IPS-NIHi7 (cell line): ENCODE results near the gene PTPRZ1.

Experiments
- DNase-seq: peaks from one replicate; pipeline ENCODE4 v3.0.0; 2012; ENCODE audit warnings: mixed read lengths; ENCODE audit errors: extremely low spot score

The PTPRZ1 gene

DNA sequence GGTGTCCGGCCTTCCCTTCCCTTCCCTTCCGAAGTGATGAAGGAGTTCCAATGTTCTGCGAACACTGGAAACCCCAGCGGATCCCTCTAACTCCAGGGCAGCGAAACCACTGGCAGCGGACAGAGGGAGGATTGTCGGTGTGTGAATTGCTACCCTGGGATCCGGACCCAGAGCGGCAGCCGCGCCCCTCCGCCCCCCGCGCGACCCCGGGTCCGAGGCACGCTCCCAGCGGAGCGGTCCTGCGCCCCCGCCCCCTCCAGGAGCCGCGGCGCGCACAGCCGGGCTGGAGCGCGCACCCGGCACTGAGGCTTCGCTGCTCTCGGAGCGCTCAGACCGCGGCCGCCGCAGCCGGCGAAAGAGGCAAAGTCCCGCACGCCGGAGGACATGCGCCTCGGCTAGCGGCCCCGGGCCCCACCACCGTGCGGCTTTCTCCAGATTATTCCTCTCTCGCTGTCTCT is at the start of gene PTPRZ1:
Gene PTPRZ1 (plus strand): TSS at position 331 of the 458 bp plus-strand sequence. CDS start 339 bp downstream, outside the sequence.
- DNase-seq = peak; percentile 87

DNA sequence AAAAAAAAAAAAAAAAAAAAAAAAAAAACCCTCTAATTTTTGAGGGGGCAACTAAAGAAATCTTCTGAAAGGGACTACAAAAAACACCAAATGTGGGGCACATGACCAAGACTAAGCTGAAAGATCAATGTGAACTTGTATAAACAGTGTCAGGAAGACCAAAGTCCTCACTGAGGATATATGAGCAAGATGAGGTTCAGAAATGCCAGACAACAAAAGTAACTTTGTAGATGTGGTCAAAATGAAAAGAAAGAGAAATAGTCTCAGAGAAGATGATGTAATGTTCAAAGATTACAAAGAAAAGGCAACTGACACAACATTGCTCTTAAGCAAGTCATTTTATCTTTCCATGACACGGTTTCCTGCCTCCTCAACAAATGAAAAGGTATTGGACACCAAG is 48.7 kb upstream of the PTPRZ1 start:
- DNase-seq = no peak

GRCh38 chr7:121831351-121831750 is 41.6 kb upstream of the PTPRZ1 start:
- no peak for DNase-seq

DNA sequence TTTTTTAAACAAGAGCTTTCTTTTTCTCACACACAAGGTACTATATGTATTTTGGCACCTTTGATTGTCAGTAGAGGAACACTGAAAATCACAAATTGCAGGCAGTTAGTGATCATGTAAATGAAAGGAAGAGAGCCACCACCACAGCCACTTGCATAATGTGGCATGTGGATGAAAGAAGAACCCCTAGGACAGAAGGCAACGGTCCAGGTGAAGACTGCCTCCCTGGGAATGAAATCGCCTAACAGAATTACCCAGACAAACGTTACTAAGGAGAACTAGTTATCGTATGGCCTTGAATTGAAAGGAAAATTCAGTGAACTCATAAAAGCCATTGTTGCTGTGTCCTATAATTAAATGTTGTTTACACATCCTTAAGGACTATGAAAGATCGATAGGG is 41.2 kb upstream of the PTPRZ1 start:
- no peak for DNase-seq

GRCh38 chr7:121832347-121832746 is 40.6 kb upstream of the PTPRZ1 start:
- DNase-seq = no peak

DNA sequence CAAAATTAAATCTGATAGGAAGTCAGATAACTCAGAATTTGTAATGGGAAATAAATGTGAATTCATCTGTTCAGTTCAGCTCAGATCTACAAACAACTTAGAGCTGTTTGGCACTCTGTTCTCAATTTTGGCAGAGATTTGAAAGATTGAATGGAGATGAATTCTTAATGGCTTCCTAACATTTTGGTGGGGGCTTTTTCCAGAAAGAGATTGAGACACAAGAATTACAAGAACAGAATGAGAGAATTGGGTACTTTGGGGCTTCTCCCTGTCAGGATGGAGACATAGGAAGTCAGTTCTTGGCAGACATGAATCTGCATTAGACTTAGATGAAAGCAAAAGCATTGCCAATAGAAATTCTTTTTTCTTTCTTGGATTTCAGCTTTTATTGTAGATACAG is 39.0 kb upstream of the PTPRZ1 start:
- no peak for DNase-seq

GRCh38 chr7:121837462-121837861 is 35.5 kb upstream of the PTPRZ1 start:
- no peak for DNase-seq

DNA sequence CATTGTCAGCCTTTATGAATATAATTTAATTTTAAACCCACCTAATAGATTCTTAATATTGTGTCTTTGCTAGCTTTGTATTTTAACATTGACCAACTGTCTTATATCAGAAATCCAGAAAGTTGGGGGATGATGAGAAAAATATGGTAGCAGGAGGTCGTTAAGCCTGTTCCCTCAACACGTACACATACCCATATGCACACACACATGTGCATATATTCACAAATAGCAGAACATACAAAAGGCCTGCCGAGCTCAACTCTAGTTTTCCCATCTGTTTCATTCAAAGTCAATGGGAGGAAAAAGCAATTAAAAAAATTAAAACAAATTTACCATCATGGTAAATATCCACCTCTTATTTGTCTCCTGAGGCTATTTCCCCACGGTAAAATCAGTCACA is 25.9 kb upstream of the PTPRZ1 start:
- DNase-seq = no peak

- DNase-seq = no peak
These were observed 19.7 kb upstream of the PTPRZ1 start for GRCh38 chr7:121853307-121853706.

GRCh38 chr7:121860953-121861352 is 12.0 kb upstream of the PTPRZ1 start:
- DNase-seq = no peak

GRCh38 chr7:121862591-121862990 is 10.4 kb upstream of the PTPRZ1 start:
- DNase-seq = no peak

GRCh38 chr7:121871188-121871587 is 1.8 kb upstream of the PTPRZ1 start:
- DNase-seq = no peak

DNA sequence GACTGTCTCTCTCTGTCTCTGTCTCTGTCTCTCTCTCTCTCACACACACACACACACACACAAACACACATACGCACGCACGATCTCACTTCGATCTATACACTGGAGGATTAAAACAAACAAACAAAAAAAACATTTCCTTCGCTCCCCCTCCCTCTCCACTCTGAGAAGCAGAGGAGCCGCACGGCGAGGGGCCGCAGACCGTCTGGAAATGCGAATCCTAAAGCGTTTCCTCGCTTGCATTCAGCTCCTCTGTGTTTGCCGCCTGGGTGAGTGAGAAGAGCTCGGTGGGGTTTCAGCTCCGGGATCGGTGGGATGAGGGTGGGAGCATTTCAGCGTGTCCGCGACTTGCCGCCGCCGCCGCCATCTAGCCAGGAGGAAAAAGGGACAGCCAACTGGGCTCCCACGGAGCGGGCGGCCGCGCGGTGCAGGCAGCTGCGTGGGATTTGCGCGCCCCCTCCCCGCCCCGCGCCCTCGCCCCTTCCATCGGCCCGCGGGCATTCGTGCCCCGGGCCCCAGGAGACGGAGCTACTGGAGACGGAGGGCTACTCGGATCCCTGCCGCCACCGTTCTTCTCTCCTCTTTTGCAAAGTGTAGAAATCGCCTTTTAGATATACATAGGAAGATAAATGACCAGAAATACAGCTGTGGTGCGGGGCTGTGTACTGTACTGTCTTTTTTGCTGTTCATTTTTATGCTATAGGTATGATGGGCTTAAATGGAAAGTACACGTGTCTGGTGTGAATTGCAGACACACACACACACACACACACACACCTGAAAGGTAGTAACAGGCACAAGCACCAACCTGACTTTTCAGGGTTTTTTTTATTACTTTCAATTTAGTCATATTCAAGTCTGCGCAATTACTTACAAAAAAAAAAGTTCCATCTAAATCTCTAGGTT is 581 bp downstream of the PTPRZ1 start:
- peak; percentile 22 for DNase-seq

DNA sequence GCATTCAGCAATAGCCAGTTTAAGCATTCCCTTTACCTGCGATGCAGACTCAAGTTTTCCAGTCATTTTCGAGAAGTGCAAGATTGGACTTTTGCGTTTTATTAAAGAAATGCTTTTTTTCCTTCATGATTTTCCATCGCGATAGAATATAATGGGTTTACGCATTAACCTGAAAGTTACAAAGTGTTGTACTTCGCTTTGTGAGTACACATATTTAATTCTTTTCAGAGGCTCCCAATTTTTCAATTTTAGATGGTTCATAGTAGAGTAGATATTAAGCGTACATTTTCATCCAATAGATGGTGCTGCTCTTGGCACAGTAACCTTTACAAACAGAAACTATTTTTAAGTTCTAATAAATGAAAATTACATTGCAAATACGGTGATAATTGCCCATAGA is 1.3 kb downstream of the PTPRZ1 start:
- no peak for DNase-seq

- no peak for DNase-seq
These were observed 2.2 kb downstream of the PTPRZ1 start for GRCh38 chr7:121875203-121875602.

DNA sequence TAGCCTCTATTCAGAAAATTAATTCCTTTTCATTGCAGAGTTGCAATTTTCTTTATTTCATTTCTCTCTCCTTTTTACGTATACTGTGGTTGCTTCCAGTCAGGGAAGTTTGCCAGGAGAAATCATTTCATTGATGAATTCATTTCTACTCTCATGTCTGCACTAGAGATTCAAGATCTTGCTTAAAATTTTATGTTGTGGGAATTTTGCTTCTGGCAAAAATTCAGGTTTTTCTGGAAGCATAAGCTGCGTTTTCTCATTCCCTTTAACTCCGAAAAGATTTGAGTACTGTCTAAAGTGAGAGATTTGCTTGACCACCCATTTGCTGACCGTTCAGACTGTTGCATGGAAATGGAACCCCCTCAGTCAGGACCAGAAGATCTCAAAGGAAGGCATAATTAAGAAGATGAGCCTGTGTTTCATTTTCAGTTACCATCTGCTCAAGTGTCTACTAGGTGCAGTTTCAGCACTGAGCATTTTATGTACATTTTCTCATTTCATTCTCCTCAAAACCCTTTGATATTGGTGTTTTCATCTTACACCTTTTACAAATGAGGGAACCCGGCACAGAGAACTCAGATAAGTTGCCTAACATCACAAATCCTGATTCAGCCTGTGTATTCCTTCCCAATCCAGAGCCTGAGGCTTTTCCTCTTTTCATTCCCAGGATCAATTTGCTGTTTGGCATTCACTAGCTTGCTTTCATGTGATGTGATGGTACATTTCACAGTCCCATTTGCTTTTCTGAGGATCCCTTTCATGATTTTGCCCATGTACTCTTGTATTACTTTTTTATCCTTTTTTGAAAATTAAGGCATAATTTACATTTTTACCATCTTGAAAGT is 3.9 kb downstream of the PTPRZ1 start:
- DNase-seq = no peak

GRCh38 chr7:121878918-121879464 is 6.0 kb downstream of the PTPRZ1 start:
- DNase-seq = no peak

- no peak for DNase-seq
These were observed 6.6 kb downstream of the PTPRZ1 start for GRCh38 chr7:121879544-121879943.

DNA sequence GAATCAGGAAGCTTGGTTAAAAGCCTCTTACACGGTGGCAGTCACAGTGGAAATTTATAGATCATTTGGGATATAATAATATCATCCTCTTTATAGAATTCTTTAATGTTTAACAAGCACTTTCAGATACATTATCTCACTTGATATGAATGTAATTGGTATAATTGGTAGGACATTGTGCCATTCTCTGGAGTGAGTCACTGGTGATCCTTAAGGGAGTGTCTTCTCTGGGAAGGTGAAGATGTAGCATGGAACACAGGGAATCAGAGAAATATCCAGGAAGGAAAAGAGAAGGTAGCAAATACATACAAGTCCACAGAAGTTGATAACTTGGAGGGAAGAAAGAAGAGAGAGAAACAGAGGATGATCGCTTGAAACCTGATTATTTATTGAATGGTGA is 9.8 kb downstream of the PTPRZ1 start:
- no peak for DNase-seq

DNA sequence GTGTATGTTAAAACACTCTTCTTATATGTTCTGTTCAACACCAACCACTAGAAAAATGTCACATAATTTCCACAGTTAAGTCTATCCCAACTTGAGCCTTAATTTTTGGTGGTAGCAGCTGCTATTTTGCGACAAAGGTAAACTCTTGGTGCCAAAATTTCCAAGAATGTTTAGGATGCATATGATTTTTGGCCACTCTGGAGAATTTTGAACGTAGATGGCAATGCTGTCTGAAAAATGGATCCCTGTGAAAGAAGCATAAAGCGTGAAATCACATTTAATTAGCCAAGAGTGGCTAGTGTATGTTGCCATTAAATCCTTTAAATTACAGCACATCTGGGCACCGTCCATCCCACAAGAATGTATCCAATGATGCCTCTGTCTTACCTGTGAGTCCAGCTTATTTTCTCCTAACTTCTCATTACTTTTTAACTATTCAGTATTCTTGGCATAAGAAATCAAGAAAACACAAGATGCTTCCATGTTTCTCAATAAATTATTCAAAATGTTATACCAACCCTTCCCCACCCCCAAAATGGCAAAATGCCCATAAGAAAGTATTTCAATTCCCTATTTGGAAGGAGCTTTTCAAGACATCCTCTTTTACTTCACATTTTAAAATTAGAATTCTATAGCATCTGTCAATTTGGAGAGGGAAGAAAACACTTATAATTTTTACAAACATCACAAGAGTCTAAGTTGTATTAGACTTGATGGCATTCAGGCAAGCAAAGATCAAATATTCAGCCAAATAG is 12.4 kb downstream of the PTPRZ1 start:
- no peak for DNase-seq

DNA sequence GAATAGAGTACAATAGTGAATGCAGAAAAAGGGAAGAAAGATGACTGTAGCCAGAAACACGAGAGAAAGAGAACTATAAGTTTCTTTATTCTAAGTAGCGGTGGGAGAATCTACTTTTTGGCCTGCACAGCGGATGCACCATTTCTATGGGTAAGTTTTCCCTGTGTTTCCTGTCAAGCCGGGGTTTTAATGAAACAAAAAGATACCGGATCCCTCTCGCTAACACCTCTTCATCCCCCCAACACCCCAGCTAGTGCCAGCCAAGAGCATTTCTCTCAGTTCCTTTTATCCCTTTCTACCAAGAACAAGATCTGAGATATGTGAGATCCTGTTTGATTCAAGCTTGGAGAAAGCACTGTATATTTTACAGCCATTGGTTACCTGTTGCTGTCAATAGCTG is 14.7 kb downstream of the PTPRZ1 start:
- DNase-seq = no peak

DNA sequence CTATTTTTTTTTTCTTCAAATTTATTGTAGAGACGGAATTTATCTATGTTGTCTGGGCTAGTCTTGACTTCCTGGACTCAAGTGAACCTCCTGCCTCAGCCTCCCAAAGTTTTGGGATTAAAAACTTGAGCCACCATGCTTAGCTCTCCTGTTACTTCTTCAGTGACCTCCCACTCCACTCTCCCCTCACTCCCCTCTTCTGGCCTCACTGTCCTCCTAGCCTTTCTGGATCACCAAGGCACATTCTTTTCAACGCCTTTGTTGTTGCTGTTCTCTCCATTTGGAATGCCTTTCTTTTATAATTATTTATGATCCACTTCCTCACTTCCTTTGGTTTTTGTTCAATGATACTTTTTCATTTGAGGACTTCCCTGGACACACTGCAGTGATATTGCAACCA is 17.9 kb downstream of the PTPRZ1 start:
- no peak for DNase-seq
